Psoas muscle (tissue), 8 donors: Measurements from ENCODE around the gene CFAP46. TPM values are rescaled to one million over a fixed set of nuclear protein-coding genes. Genes with fewer than 3 reads are reported as not detected.
A peak's percentile ranks its signal among the peaks of the same experiment; 100 is the strongest.

Source experiments
- ATAC-seq, 4 donors: fragments of 200-7000 bp; cut with Tn5 transposase; one replicate each; pipeline ENCODE4 v1.9.1; 2020; ENCODE audit warnings: moderate library complexity in 3 of 4, mild to moderate bottlenecking in 2 of 4
- DNase-seq, 2 donors: peaks; one replicate each; pipeline ENCODE4 v3.0.0-alpha.2; 2020
- H3K27ac ChIP-seq: fragments of 200-600 bp; one replicate; pipeline ENCODE4 v1.8.0; 2022
- H3K27me3 ChIP-seq, 3 donors: fragments of 200-600 bp in 1 of 3; one replicate each; pipeline versions ENCODE4 v1.6.1 to v1.8.0; 2013 to 2022; ENCODE audit warnings: low read length in 2 of 3, mild to moderate bottlenecking in 2 of 3, moderate library complexity in 1 of 3; ENCODE audit not compliant: insufficient read depth in 3 of 3
- H3K36me3 ChIP-seq, 2 donors: fragments of 200-600 bp in 1 of 2; one replicate each; pipeline versions ENCODE4 v1.6.1 to v1.8.0; 2013 to 2022; ENCODE audit warnings: low read depth in 1 of 2, mild to moderate bottlenecking in 1 of 2, moderate library complexity in 1 of 2; ENCODE audit not compliant: insufficient read depth in 1 of 2
- H3K4me1 ChIP-seq: fragments of 200-600 bp; one replicate; pipeline ENCODE4 v1.8.0; 2022
- H3K4me3 ChIP-seq: fragments of 200-600 bp; one replicate; pipeline ENCODE4 v1.8.0; 2022; ENCODE audit warnings: mild to moderate bottlenecking
- H3K9me3 ChIP-seq: fragments of 200-600 bp; one replicate; pipeline ENCODE4 v1.8.0; 2022
- WGBS, 3 donors: extraction: QIAGEN DNeasy Blood & Tissue Kit; methylation state at CpG; one replicate each; pipeline versions ENCODE4 v1.1.6 to v1.1.7; 2013; 5-methylcytosine and 5-hydroxymethylcytosine counted together
- intact Hi-C, 2 donors: fragments of 100-400 bp; cut with DNase I; formaldehyde crosslinking; loops; one replicate each; pipeline versions ENCODE4 v1.11.0 to v1.14.2; 2022
- polyA plus RNA-seq, 3 donors: library from polyadenylated mRNA; stranded (reverse); fragments of 200-250 nt; gene quantifications; one replicate each; pipeline ENCODE4 v1.2.3, GENCODE V29; 2013
- total RNA-seq, 4 donors: library from RNA; stranded (reverse); fragmentation: NEBNext Ultra II Directional in 2 of 4; extraction: Animal tissue kit (Norgen Biotek cat#: 25700) in 2 of 4; gene quantifications; one replicate each; pipeline versions ENCODE4 v1.2.1 to v1.2.4, GENCODE V29; 2021 to 2023
- TF ChIP-seq, protein P1 (sequence below): fragments of 200-600 bp; IDR thresholded peaks from one replicate; pipeline ENCODE4 v1.8.0; 2022; ENCODE audit warnings: antibody characterized with exemption
- donor health status: healthy with polysubstance abuse.
- donor health status: DM: no; HTN: no; CAD: no; lungs with moderate emphysema.
- donor health status: Bipolar disorder and iron deficiency.
- donor health status: healthy.
- donor health status: DM: yes; HTN: yes; CAD: no.
- donor health status: DM: no; HTN: no; CAD: no.
- donor health status: DM: no; HTN: no; CAD: no.
- donor health status: DM: yes; HTN: yes; CAD: no.

The CFAP46 gene
- total and polyA plus RNA-seq, 7 donors, result 3.9 to 25.4 (median 13.8) TPM

DNA sequence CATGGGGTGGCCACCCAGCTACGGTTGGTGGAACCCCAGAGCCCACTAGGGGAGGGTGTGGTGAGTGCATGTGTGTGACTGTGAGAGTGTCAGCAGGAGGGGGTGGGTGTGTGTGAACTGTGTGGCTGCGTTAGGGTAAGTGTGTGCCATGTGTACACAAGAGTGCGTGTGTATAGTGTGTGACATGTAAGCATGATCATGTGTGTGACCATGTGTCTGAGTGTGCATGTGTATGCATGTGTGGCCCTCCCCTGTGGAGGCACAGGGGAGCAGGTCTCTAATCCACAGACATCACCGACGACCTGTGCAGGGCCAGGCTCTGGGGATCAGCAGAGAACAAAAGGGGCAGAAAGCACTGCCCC lies 3.5 kb upstream of the CFAP46 start:
- Histone ChIP-seq H3K4me3 (no peak overlapping the region), H3K9me3 (no peaks in the 10 kb centered on the region), H3K4me1 (peaks cover 8% of the 10 kb centered on the region), H3K27me3 (peaks cover 4 to 61% (median 11%) of the 10 kb centered on the region in 3 donors), H3K36me3 (no peaks in the 10 kb centered on the region), H3K27ac (no peak overlapping the region)
- intact Hi-C loops, result no loop called here
- ATAC-seq (no peak), DNase-seq (no peak)
- WGBS, 3 donors, result 64 to 70% (median 68%) methylated on average over 5 of the region's 5 CpGs
- TF ChIP-seq, protein P1, sequence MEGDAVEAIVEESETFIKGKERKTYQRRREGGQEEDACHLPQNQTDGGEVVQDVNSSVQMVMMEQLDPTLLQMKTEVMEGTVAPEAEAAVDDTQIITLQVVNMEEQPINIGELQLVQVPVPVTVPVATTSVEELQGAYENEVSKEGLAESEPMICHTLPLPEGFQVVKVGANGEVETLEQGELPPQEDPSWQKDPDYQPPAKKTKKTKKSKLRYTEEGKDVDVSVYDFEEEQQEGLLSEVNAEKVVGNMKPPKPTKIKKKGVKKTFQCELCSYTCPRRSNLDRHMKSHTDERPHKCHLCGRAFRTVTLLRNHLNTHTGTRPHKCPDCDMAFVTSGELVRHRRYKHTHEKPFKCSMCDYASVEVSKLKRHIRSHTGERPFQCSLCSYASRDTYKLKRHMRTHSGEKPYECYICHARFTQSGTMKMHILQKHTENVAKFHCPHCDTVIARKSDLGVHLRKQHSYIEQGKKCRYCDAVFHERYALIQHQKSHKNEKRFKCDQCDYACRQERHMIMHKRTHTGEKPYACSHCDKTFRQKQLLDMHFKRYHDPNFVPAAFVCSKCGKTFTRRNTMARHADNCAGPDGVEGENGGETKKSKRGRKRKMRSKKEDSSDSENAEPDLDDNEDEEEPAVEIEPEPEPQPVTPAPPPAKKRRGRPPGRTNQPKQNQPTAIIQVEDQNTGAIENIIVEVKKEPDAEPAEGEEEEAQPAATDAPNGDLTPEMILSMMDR, result no peak

GRCh38 chr10:132945125-132945893 lies 2.9 kb upstream of the CFAP46 start:
- intact Hi-C loops, result no loop called here
- TF ChIP-seq, protein P1, result no peak
- no peak overlapping the region for H3K4me3 ChIP-seq
- ATAC-seq (peak in 1 of 4 donors; percentile 4), DNase-seq (no peak)
- 78 to 81% (median 79%) methylated on average over 25 of the region's 25 CpGs for WGBS, 3 donors
- H3K36me3 ChIP-seq, result no peaks in the 10 kb centered on the region
- no peak overlapping the region for H3K27ac ChIP-seq
- peaks cover 8% of the 10 kb centered on the region for H3K4me1 ChIP-seq
- no peaks in the 10 kb centered on the region for H3K9me3 ChIP-seq
- H3K27me3 ChIP-seq, result peaks cover under 1 to 59% (median 11%) of the 10 kb centered on the region in 3 donors

DNA sequence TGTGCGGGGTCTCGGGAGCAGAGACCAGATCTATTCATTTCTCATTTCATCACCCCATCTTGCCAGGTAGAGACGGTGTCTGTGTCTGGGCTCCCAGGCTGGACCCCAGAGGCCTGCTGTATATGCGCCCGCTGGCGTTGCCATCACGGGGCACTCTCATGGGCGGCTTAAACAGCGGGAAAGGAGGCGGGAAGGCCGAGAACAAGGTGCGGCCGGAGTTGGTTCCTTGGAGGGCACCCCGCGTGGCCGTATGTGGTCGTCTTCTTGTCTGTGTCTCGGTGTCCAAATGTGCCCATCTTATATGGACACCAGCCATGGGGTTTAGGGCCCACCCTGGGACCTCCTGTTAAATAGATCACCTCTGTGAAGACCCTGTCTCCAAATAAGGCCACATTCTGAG lies 2.1 kb upstream of the CFAP46 start:
- peaks cover 0 to 54% (median 11%) of the 10 kb centered on the region in 3 donors for H3K27me3 ChIP-seq
- 92 to 93% (median 93%) methylated on average over 18 of the region's 18 CpGs for WGBS, 3 donors

DNA sequence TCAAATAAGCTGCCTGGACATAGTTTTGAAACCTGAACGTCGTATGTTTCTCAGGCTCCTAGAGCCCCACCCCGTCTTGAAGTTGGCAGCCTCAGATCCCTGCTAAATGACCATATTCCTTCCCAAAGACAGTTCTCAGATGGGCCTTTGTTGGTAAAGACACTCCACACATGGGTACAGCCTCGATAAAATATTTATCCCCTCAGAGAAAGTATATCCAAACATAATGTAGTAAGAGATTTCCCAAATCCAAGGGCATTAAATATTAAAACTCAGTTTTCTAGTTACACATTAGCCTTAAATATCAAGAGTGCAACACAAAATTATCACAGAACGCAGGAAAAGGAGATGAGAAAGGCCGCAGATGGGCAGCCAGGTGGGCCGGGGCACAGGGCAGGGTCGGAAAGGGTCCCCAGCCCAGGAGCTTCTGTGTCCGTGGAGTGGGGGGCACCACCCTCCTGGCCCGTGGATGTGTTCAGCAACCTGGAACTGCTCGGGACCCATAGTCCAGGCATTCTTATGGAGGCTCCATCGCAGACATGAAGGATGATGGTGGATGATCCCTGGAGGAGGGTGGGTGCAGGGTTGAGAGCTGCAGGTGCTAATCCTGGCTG lies 1.5 kb upstream of the CFAP46 start:
- Histone ChIP-seq H3K27ac (no peak overlapping the region), H3K27me3 (peaks cover 0 to 52% (median 13%) of the 10 kb centered on the region in 3 donors), H3K36me3 (no peaks in the 10 kb centered on the region), H3K9me3 (no peaks in the 10 kb centered on the region), H3K4me1 (peaks cover 8% of the 10 kb centered on the region), H3K4me3 (no peak overlapping the region)
- ATAC-seq (no peak), DNase-seq (no peak)
- TF ChIP-seq, protein P1, result no peak
- WGBS, 3 donors, result 81 to 87% (median 86%) methylated on average over 12 of the region's 12 CpGs
- intact Hi-C loops, result no loop called here

More for the DNA sequence above, 2.1 kb upstream of the CFAP46 start:
- DNase-seq (no peak), ATAC-seq (no peak)
- TF ChIP-seq, protein P1, result no peak
- intact Hi-C loops, result no loop called here
- Histone ChIP-seq H3K4me1 (peaks cover 8% of the 10 kb centered on the region), H3K36me3 (no peaks in the 10 kb centered on the region), H3K27ac (no peak overlapping the region), H3K4me3 (no peak overlapping the region), H3K9me3 (no peaks in the 10 kb centered on the region)
